Sigmoid colon (tissue), 7 donors: Measurements from ENCODE around the gene LHPP. TPM values are rescaled to one million over a fixed set of nuclear protein-coding genes. Genes with fewer than 3 reads are reported as not detected.

Experiments
- DNase-seq: peaks from one replicate; pipeline ENCODE4 v3.0.0-alpha.2; 2019
- H3K27ac ChIP-seq, 4 donors: fragments of 200-600 bp; sonication (generic); one replicate each; pipeline ENCODE4 v1.5.1; 2016 to 2019; ENCODE audit warnings: mild to moderate bottlenecking in 1 of 4
- H3K27me3 ChIP-seq, 3 donors: fragments of 200-600 bp; sonication (generic); one replicate each; pipeline ENCODE4 v1.5.1; 2019; ENCODE audit warnings: mild to moderate bottlenecking in 1 of 3
- H3K36me3 ChIP-seq, 4 donors: fragments of 200-600 bp; sonication (generic); one replicate each; pipeline ENCODE4 v1.5.1; 2016 to 2019
- H3K4me1 ChIP-seq, 4 donors: fragments of 200-600 bp; sonication (generic); one replicate each; pipeline ENCODE4 v1.5.1; 2017 to 2019
- H3K4me3 ChIP-seq, 4 donors: fragments of 200-600 bp; sonication (generic); one replicate each; pipeline ENCODE4 v1.5.1; 2017 to 2019; ENCODE audit warnings: mild to moderate bottlenecking in 2 of 4, moderate library complexity in 1 of 4
- H3K9me3 ChIP-seq, 4 donors: fragments of 200-600 bp in 3 of 4; sonication (generic) in 3 of 4; one replicate each; pipeline versions ENCODE4 v1.5.1 to v1.6.1; 2013 to 2019
- EP300 ChIP-seq, 4 donors: sonication (generic); formaldehyde crosslinking; IDR thresholded peaks; one replicate each; pipeline ENCODE4 v1.6.1; 2017; ENCODE audit warnings: antibody characterized with exemption in 4 of 4
- POLR2A ChIP-seq, 2 donors: fragments of 450-650 bp; IDR thresholded peaks; one replicate each; pipeline ENCODE4 v1.6.1; 2016; ENCODE audit warnings: antibody characterized with exemption in 2 of 2, mild to moderate bottlenecking in 2 of 2, moderate library complexity in 2 of 2
- POLR2AphosphoS5 ChIP-seq, 4 donors: sonication (generic); formaldehyde crosslinking; IDR thresholded peaks; one replicate each; pipeline ENCODE4 v1.6.1; 2017; ENCODE audit warnings: antibody characterized with exemption in 4 of 4
- WGBS, 2 donors: extraction: QIAGEN DNeasy Blood & Tissue Kit; methylation state at CpG; one replicate each; pipeline ENCODE4 v1.1.7; 2013; 5-methylcytosine and 5-hydroxymethylcytosine counted together
- intact Hi-C: fragments of 100-400 bp; cut with DNase I; formaldehyde crosslinking; loops from one replicate; pipeline ENCODE4 v1.15.1; 2023
- polyA plus RNA-seq, 3 donors: library from polyadenylated mRNA; stranded (reverse); fragments of 200-250 nt; gene quantifications; one replicate each; pipeline ENCODE4 v1.2.3, GENCODE V29; 2013
- total RNA-seq, 4 donors: library from RNA; depleted of rRNA; stranded (reverse); fragments of >200 nt; gene quantifications; one replicate each; pipeline ENCODE4 v1.1.0, GENCODE V29; 2016
- TF ChIP-seq, protein P1 (sequence below), 4 experiments: fragments of 450-650 bp in 3 of 4; fragments of 200-600 bp in 1 of 4; IDR thresholded peaks; one replicate each; pipeline ENCODE4 v1.5.1; 2016 to 2019; ENCODE audit warnings: antibody characterized with exemption in 4 of 4, mild to moderate bottlenecking in 3 of 4, moderate library complexity in 2 of 4
- donor health status: healthy with polysubstance abuse.
- donor health status: Bipolar disorder and iron deficiency.
- donor health status: healthy.

Gene LHPP, protein sequence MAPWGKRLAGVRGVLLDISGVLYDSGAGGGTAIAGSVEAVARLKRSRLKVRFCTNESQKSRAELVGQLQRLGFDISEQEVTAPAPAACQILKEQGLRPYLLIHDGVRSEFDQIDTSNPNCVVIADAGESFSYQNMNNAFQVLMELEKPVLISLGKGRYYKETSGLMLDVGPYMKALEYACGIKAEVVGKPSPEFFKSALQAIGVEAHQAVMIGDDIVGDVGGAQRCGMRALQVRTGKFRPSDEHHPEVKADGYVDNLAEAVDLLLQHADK
- total RNA-seq (10 to 100 TPM; 17.5 to 35.7 (median 24.9) TPM), polyA plus RNA-seq (10 to 100 TPM; 17.1 to 22.8 (median 20.6) TPM)

DNA sequence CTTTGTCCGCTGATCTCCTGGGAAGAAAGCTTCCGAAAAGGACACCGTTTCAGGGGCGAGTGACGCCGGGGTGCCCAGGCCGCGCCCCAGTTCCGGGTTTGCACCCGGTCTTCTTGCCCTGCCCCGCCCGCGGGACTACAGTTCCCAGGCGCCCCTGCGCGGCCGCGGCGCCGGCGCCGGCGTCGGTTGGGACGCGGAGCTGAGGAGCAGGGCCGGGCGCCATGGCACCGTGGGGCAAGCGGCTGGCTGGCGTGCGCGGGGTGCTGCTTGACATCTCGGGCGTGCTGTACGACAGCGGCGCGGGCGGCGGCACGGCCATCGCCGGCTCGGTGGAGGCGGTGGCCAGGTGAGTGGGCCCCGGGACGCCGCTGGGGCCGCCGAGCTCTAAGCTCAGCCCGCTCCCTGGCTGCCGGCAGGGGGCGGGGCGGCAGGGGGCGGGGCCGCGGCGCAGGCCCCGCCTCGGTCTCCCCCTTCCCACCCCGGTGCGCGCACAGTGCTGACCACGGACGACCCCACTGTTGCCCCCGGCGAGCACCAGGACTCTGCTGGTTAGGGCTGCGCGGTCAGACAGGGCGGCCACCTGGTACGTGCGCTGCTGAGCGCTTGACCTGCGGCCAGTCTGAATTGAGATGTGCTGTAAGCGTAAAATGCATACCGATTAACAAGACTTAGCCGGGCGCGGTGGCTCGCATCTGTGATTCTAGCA lies at the start of gene LHPP:
LHPP (plus strand) TSS at position 182 of the 706 bp plus-strand sequence; CDS start at position 222, 40 bp downstream.
- 0 to 1% methylated on average over 81 of the region's 81 CpGs for WGBS, 2 donors
- H3K4me1 ChIP-seq: peaks cover 0 to 17% (median 10%) of the 10 kb centered on the region in 4 donors
- intact Hi-C loops: loop anchor here (5.0 kb wide), 2 partner anchors 44 to 61 kb away; partner anchors contain the start of gene OAT
- TF ChIP-seq, protein P1, sequence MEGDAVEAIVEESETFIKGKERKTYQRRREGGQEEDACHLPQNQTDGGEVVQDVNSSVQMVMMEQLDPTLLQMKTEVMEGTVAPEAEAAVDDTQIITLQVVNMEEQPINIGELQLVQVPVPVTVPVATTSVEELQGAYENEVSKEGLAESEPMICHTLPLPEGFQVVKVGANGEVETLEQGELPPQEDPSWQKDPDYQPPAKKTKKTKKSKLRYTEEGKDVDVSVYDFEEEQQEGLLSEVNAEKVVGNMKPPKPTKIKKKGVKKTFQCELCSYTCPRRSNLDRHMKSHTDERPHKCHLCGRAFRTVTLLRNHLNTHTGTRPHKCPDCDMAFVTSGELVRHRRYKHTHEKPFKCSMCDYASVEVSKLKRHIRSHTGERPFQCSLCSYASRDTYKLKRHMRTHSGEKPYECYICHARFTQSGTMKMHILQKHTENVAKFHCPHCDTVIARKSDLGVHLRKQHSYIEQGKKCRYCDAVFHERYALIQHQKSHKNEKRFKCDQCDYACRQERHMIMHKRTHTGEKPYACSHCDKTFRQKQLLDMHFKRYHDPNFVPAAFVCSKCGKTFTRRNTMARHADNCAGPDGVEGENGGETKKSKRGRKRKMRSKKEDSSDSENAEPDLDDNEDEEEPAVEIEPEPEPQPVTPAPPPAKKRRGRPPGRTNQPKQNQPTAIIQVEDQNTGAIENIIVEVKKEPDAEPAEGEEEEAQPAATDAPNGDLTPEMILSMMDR (IDR thresholded peaks at IDR 0.05): peak in 2 of 4 experiments; percentile 9 to 58
- TF ChIP-seq POLR2A (IDR thresholded peaks at IDR 0.05): no peak
- no peak for TF ChIP-seq EP300 (IDR thresholded peaks at IDR 0.05)
- peak in 3 of 4 donors; percentile 32 to 57 (median 57) for TF ChIP-seq POLR2AphosphoS5 (IDR thresholded peaks at IDR 0.05)
- H3K9me3 ChIP-seq: no peaks in the 10 kb centered on the region
- no peaks in the 10 kb centered on the region for H3K36me3 ChIP-seq
- peak; percentile 89 for DNase-seq
- H3K27me3 ChIP-seq: no peaks in the 10 kb centered on the region
- peak within 1 kb of the TSS; percentile 88 to 94 (median 88) for H3K27ac ChIP-seq
- peak within 1 kb of the TSS; percentile 49 to 82 (median 76) for H3K4me3 ChIP-seq

DNA sequence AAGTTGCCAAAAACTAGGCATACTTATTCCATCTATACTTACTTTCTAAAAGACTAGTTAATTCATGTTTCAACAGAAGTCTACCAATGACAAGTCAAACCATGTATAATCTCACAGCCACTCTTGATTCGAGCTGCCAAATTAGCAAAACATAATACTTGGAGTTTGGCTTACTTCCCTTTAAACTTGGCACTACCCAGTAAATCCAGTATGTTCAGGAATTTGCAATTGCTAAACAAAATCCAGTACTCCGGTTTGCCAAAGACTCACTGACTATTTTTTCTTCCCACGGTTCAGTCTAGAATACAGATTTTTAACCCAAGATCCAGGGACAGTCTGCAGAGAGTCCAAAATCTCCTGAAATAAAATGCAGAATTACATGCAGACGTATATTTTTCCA lies 47.5 kb upstream of the LHPP start:
- intact Hi-C loops: no loop called here
- no peaks in the 10 kb centered on the region for H3K27me3 ChIP-seq
- 52 to 64% methylated on average over 4 of the region's 4 CpGs for whole genome bisulfite sequencing, 2 donors
- TF ChIP-seq POLR2A (IDR thresholded peaks at IDR 0.05): no peak
- no peak for TF ChIP-seq POLR2AphosphoS5 (IDR thresholded peaks at IDR 0.05)
- TF ChIP-seq, protein P1 (IDR thresholded peaks at IDR 0.05): no peak
- no peak for TF ChIP-seq EP300 (IDR thresholded peaks at IDR 0.05)
- H3K27ac ChIP-seq: peak overlapping the region; percentile 49 to 100 (median 98)
- H3K36me3 ChIP-seq: peaks cover 0 to 30% (median 3%) of the 10 kb centered on the region in 4 donors
- peaks cover 0 to 52% (median 46%) of the 10 kb centered on the region in 4 donors for H3K4me1 ChIP-seq
- no peak overlapping the region for H3K4me3 ChIP-seq
- no peak for DNase-seq
- no peaks in the 10 kb centered on the region for H3K9me3 ChIP-seq

DNA sequence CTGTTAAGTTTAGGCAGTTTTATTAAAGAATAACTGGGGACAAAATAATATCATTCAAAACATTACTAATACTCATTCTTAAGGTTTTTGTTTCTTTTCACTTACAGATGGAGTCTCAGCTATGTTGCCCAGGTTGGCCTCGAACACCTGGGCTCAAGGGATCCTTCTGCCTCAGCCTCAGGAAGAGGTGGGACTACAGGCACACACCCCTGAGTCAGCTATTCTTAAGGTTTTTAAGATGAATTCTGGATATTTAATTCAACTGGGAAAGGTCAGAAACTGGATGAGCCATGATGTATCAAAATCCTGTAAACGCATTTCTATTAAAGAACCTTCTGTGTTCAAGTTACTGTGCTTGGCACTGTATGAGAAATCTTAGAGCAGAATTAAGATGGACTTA lies 46.4 kb upstream of the LHPP start:
- intact Hi-C loops: loop anchor here (5.0 kb wide), 2 partner anchors 47 to 327 kb away; partner anchors contain the start of genes FAM53B and LHPP
- no peak for DNase-seq
- TF ChIP-seq, protein P1 (IDR thresholded peaks at IDR 0.05): no peak
- TF ChIP-seq POLR2A (IDR thresholded peaks at IDR 0.05): no peak
- H3K4me1 ChIP-seq: peaks cover 0 to 53% (median 48%) of the 10 kb centered on the region in 4 donors
- no peaks in the 10 kb centered on the region for H3K27me3 ChIP-seq
- peaks cover 0 to 20% (median 3%) of the 10 kb centered on the region in 4 donors for H3K36me3 ChIP-seq
- H3K4me3 ChIP-seq: no peak overlapping the region
- 88 to 90% methylated on average over 2 of the region's 2 CpGs for WGBS, 2 donors
- H3K9me3 ChIP-seq: no peaks in the 10 kb centered on the region
- H3K27ac ChIP-seq: peak overlapping the region; percentile 50 to 100 (median 98)

DNA sequence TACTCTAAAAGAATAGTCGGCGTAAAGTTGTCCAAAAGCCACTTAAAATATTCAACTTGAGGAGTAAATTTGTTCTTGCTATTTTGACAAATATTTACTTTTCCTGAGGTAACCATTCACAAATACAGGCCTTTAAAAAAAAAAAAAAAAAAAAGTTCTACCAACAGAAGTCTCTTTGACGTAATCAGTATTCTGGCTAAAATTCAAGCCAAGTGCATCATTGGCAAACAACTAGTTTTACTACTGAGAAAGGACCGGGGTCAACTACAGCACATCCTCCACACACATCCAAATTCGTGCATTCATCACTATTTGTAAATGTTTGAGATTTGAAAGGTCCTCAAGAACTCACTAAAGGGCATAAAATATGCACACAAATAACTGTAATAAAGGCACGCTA lies 44.9 kb upstream of the LHPP start:
- WGBS, 2 donors: 23 to 57% methylated on average over 6 of the region's 6 CpGs
- Histone ChIP-seq H3K4me3 (peak overlapping the region in 1 of 4 donors; percentile 100), H3K27me3 (no peaks in the 10 kb centered on the region), H3K27ac (peak overlapping the region; percentile 50 to 100 (median 98)), H3K4me1 (peaks cover 0 to 53% (median 48%) of the 10 kb centered on the region in 4 donors), H3K36me3 (peaks cover 0 to 6% (median 0%) of the 10 kb centered on the region in 4 donors), H3K9me3 (no peaks in the 10 kb centered on the region)
- TF ChIP-seq POLR2A (IDR thresholded peaks at IDR 0.05): no peak
- TF ChIP-seq, protein P1 (IDR thresholded peaks at IDR 0.05): no peak
- TF ChIP-seq POLR2AphosphoS5 (IDR thresholded peaks at IDR 0.05): peak in 1 of 4 donors; percentile 26
- no peak for TF ChIP-seq EP300 (IDR thresholded peaks at IDR 0.05)
- DNase-seq: no peak
- intact Hi-C loops: loop anchor here (5.0 kb wide), 2 partner anchors 46 to 326 kb away; partner anchors contain the start of genes FAM53B and LHPP
